Measurements from ENCODE around the gene FBLN2.

FBLN2 gene

GRCh38 chr3:13508496-13508895 lies 40.4 kb upstream of the FBLN2 start:
- TF ChIP-seq, protein P1, sequence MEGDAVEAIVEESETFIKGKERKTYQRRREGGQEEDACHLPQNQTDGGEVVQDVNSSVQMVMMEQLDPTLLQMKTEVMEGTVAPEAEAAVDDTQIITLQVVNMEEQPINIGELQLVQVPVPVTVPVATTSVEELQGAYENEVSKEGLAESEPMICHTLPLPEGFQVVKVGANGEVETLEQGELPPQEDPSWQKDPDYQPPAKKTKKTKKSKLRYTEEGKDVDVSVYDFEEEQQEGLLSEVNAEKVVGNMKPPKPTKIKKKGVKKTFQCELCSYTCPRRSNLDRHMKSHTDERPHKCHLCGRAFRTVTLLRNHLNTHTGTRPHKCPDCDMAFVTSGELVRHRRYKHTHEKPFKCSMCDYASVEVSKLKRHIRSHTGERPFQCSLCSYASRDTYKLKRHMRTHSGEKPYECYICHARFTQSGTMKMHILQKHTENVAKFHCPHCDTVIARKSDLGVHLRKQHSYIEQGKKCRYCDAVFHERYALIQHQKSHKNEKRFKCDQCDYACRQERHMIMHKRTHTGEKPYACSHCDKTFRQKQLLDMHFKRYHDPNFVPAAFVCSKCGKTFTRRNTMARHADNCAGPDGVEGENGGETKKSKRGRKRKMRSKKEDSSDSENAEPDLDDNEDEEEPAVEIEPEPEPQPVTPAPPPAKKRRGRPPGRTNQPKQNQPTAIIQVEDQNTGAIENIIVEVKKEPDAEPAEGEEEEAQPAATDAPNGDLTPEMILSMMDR (IDR thresholded peaks at IDR 0.05; ENCODE audit: insufficient read depth, low read depth, low read length, missing control alignments) = no peak
- H3K4me3 ChIP-seq (ENCODE audit: low read depth, low read length) = no peak overlapping the region
- no peak for DNase-seq (ENCODE audit: low read depth)

- no peak overlapping the region for H3K4me3 ChIP-seq (ENCODE audit: low read depth, low read length)
- TF ChIP-seq, protein P1 (IDR thresholded peaks at IDR 0.05; ENCODE audit: insufficient read depth, low read depth, low read length, missing control alignments) = no peak
- DNase-seq (ENCODE audit: low read depth) = no peak
Measured at GRCh38 chr3:13509059-13509815, 39.7 kb upstream of the FBLN2 start.

GRCh38 chr3:13509816-13510192 lies 39.1 kb upstream of the FBLN2 start:
- TF ChIP-seq, protein P1 (IDR thresholded peaks at IDR 0.05; ENCODE audit: insufficient read depth, low read depth, low read length, missing control alignments) = no peak
- DNase-seq (ENCODE audit: low read depth) = no peak
- H3K4me3 ChIP-seq (ENCODE audit: low read depth, low read length) = no peak overlapping the region

GRCh38 chr3:13512451-13512850 lies 36.5 kb upstream of the FBLN2 start:
- TF ChIP-seq, protein P1 (IDR thresholded peaks at IDR 0.05; ENCODE audit: insufficient read depth, low read depth, low read length, missing control alignments) = no peak
- no peak for DNase-seq (ENCODE audit: low read depth)
- H3K4me3 ChIP-seq (ENCODE audit: low read depth, low read length) = no peak overlapping the region

- H3K4me3 ChIP-seq (ENCODE audit: low read depth, low read length) = no peak overlapping the region
- TF ChIP-seq, protein P1 (IDR thresholded peaks at IDR 0.05; ENCODE audit: insufficient read depth, low read depth, low read length, missing control alignments) = no peak
- DNase-seq (ENCODE audit: low read depth) = no peak
Measured at GRCh38 chr3:13513051-13513912, 35.6 kb upstream of the FBLN2 start.

DNA sequence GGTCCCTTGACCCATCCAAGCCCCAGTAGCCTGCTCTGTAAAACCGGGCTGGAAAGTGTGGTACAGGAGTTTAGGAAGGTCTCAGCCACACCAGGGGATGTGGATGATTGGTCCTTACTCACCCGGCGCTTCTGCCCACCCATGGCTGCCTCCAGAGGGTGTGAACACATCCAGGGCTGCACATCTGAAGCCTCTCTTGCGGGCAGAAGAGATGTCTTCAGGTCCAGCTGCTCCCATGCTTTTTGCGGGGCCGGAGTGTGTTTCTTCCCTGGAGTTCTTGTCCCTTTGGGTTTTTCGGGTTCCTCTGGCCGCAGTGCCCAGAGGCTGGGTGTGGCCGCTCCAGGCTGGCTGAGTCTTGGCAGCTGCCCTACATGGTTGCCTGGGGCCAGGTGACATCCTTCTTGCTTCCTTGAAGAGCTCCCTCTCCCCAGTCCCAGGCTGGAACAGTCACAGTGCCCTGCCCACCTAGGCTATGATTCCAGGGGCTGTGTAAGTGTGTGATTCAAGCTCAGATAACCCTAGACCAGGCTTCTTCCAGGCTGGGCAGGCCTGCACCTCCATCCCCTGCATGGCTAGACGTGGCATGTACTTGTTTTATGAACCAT lies 34.9 kb upstream of the FBLN2 start:
- H3K4me3 ChIP-seq (ENCODE audit: low read depth, low read length) = no peak overlapping the region
- TF ChIP-seq, protein P1 (IDR thresholded peaks at IDR 0.05; ENCODE audit: insufficient read depth, low read depth, low read length, missing control alignments) = no peak
- no peak for DNase-seq (ENCODE audit: low read depth)
